HG03460 (cell line): ENCODE results near the gene CUL9.

Source experiments
- ATAC-seq: cut with Tn5 transposase; IDR thresholded peaks from one replicate; pipeline ENCODE4 v1.9.1; 2021; ENCODE audit not compliant: unreplicated experiment

The CUL9 gene

GRCh38 chr6:43193929-43194328, 11.9 kb downstream of the CUL9 start:
- no peak for ATAC-seq

GRCh38 chr6:43196337-43196736, 14.3 kb downstream of the CUL9 start:
- no peak for ATAC-seq

DNA sequence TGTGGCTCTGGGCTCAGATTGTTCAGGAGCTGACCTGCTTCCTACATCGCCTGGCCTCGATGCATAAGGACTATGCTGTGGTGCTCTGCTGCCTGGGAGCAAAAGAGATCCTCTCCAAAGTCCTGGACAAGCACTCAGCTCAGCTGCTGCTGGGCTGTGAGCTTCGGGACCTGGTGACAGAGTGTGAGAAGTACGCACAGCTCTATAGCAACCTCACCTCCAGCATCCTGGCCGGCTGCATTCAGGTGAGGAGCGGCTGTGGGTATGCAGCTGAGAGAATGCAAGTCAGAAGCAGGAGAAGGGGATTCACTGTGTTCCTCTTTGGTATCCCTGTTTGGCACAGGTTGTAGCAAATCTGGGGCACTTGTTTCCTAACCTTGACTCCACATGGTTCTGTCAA, 17.9 kb downstream of the CUL9 start:
- no peak for ATAC-seq

DNA sequence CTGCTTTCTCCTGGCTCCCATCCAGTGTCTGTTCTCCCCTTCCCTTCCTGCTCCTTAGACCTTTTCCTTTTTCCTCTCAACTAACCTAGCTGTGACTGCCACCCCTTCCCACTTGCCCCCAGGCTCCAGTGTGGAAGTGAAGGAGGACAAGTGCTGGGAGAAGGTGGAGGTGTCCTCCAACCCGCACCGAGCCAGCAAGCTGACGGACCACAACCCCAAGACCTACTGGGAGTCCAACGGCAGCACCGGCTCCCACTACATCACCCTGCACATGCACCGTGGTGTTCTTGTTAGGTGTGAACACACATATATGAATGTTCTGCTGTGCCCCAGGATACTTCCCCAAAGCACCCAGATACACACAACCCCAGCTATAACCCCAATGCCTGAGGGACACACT, 18.5 kb downstream of the CUL9 start:
- ATAC-seq: no peak

GRCh38 chr6:43202451-43202850, 20.5 kb downstream of the CUL9 start:
- ATAC-seq: no peak

- no peak for ATAC-seq
Measured at GRCh38 chr6:43203029-43203717, 21.2 kb downstream of the CUL9 start.

GRCh38 chr6:43203718-43204095, 21.7 kb downstream of the CUL9 start:
- ATAC-seq: no peak

DNA sequence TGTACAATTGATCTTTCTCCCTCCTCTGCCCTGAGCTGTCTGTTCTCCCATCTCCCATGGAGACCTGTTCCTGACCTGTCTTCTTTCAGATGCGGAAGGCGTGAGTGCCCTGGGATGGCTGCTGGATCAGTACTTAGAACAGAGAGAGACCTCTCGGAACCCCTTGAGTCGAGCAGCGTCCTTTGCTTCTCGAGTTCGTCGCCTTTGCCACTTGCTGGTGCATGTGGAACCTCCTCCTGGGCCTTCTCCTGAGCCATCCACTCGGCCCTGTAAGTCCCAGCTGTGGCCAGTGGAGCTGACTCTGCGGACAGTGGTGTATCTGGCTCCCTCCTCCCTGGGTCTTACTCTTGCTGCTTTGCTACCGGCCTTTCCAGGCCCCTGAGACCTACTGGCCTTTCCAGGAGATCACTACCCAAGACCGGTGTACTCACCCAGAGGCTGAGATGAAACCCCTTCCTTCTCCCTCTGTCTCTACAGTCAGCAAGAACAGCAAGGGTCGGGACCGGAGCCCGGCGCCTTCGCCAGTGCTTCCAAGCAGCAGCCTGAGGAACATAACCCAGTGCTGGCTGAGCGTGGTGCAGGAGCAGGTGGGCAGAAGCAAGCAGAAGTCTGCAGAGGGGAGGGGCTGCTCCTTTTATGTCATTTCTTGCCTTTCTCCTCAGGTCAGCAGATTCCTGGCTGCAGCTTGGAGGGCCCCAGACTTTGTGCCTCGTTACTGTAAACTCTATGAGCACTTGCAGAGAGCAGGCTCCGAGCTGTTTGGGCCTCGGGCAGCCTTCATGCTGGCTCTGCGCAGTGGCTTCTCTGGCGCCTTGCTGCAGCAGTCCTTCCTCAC, 22.5 kb downstream of the CUL9 start:
- ATAC-seq: no peak

DNA sequence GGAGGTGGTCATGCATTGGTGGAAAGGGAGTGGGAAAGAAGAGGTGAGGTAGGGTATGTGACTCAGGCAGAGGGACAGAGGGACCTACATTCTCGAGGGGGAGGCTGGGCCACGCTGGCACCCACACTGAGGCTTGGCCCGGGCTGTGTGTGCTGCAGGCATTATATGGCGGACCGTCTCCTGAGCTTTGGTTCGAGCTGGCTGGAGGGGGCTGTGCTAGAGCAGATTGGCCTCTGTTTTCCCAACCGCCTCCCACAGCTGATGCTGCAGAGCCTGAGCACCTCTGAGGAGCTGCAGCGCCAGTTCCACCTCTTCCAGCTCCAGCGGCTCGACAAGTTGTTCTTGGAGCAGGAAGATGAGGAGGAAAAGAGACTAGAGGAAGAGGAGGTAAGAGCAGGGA, 23.9 kb downstream of the CUL9 start:
- ATAC-seq: no peak

DNA sequence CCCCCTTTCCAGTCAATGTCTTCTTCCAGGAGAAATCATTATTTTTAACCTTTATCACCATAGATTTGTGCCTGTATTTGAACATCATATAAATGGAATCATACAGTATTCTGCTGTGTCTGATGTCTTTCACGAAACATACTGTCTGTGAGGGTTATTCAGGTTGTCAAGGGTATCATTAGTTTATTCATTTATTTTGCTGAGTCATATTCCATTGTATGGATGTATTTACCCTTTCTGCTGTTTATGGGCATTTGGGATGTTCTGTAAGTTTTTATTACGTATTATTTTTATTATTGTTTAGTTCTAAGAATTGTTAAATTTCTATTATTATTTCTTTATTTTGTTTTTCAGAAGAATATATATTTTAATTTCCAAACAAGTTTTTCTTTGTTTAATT, 25.3 kb downstream of the CUL9 start:
- no peak for ATAC-seq

DNA sequence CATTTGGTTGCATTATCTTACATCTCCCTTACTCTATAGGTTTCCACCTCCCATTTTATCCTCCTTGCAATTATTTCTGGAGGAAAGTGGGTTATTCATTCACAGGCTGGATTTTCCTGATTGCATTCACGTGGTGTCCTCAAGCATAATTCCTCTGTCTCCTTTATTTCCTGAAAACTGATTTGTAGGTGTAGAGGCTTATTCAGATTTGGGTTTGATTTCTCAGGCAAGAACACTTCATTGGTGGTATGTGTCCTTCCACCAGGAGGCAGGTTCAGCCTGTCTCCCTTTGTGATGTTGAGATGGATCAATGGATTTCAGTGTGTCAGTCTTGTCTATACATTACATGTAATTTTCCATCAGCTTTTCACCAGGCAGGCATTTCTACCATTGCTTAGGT, 30.0 kb downstream of the CUL9 start:
- no peak for ATAC-seq

- no peak for ATAC-seq
Measured at GRCh38 chr6:43213431-43213830, 31.4 kb downstream of the CUL9 start.

DNA sequence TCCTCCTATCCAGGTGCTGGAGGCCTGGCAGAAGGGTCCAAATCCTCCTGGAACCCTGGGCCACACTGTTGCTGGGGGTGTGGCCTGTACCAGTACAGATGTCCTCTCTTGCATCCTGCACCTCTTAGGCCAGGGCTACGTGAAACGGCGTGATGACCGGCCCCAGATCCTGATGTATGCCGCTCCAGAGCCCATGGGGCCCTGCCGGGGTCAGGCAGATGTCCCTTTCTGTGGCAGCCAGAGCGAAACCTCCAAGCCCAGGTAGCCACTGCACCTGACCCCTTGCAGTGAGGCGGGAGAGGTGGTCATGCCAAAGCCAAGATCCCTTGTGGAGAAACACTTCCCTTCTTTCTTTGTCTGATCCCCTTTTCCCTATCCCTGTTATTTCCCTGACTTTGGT, 33.1 kb downstream of the CUL9 start:
- no peak for ATAC-seq

DNA sequence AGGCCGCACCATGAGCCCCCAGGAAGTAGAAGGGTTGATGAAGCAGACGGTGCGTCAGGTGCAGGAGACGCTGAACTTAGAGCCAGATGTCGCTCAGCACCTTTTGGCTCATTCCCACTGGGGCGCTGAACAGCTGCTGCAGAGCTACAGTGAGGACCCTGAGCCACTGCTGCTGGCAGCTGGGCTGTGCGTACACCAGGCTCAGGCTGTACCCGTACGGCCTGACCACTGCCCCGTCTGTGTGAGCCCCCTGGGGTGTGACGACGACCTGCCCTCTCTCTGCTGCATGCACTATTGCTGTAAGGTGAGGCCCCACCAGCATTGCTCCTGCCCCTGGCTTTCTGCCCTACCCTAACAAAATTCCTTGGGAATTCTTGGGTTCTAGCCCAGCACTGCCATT, 34.2 kb downstream of the CUL9 start:
- ATAC-seq: no peak

- no peak for ATAC-seq
Measured at GRCh38 chr6:43217351-43217750, 35.4 kb downstream of the CUL9 start.

DNA sequence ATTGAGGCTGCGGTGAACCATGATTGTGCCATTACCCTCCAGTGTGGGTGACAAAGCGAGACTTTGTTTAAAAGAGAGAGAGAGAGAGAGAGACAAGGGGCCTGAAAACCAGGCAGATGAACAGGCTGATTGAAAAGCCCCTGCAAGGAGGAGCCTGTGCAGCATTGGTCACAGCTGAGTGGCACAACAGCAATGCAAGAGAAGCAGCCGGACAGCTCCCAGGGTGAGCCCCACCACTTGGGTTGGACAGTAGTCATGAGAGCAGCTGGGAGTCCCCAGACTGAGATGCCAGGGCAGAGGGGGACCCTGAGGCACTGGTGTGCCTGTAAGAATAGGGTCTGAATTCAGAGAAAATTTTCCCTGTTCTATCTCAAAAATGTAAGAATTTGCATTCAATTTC, 37.1 kb downstream of the CUL9 start:
- ATAC-seq: no peak

GRCh38 chr6:43219814-43220213, 37.8 kb downstream of the CUL9 start:
- ATAC-seq: no peak

DNA sequence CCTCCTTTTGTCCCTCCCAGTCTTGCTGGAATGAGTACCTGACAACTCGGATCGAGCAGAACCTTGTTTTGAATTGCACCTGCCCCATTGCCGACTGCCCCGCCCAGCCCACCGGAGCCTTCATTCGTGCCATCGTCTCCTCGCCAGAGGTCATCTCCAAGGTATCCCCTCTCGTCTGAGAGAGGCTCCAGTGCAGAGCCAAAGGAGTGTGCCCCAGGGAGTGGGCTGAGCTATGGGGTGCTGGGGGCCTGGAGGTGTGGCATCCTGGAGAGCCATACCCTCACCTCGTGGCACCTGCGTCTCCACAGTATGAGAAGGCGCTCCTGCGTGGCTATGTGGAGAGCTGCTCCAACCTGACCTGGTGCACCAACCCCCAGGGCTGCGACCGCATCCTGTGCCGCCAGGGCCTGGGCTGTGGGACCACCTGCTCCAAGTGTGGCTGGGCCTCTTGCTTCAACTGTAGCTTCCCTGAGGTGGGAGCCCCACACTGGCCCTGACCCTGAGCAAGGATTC, 38.5 kb downstream of the CUL9 start:
- no peak for ATAC-seq

DNA sequence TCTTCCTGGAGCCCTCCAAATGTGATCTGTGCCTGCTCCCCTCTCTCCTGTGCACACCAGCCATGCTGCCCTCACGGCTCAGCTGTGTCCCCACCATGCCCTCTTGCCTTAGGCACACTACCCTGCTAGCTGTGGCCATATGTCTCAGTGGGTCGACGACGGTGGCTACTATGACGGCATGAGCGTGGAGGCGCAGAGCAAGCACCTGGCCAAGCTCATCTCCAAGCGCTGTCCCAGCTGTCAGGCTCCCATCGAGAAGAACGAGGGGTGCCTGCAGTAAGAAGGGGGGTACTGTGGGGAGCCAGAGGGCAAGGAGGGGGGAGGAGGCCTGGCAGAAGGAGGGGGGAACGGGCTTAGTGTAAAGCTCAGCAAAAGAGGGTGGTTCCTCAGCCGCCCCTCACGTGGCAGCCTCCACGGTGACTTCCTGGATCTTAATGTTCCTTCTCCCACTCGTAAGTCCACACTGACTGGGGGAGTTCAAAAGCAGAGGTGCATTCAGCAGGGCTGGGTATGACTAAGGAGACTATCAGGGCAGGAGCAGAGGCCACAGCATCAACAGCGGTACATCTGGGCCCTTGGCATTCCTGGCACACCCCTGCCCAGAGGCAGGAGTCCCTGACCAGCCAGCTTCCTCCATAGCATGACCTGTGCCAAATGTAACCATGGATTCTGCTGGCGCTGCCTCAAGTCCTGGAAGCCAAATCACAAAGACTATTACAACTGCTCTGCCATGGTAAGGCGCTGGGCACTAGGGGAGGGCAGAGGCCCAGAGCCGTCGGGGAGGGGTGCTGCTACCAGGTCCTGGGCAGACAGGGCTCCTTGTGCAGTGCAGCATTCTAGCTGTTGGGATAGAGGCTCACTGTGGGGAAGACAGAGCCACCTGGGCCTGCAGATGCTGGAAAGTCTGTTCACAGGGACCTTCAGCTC, 39.3 kb downstream of the CUL9 start:
- ATAC-seq: no peak

- ATAC-seq: no peak
Measured at GRCh38 chr6:43222418-43223059, 40.5 kb downstream of the CUL9 start.

GRCh38 chr6:43223175-43223574, 41.2 kb downstream of the CUL9 start:
- no peak for ATAC-seq
